Measurements from ENCODE around the gene APOD.

APOD gene

DNA sequence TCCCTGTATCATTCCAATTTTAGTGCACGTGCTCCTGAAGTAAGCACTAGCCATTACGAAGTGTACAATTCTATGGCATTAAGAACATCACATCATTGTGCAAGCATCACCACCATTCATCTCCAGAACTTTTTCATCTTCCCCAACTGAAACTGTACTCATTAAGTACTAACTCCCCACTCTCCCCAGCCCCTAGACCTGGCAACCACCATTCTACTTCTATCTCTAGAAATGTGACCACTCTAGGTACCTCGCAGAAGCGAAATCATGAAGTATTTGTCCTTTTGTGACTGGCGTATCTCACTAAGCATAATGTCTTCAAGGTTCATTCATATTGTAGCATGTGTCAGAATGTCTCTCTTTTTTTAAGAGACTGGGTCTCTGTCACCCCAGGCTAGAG, 52.1 kb downstream of the APOD start:
- no peak for DNase-seq (ENCODE audit: low read depth in 1 of 2, low spot score in 1 of 2)

DNA sequence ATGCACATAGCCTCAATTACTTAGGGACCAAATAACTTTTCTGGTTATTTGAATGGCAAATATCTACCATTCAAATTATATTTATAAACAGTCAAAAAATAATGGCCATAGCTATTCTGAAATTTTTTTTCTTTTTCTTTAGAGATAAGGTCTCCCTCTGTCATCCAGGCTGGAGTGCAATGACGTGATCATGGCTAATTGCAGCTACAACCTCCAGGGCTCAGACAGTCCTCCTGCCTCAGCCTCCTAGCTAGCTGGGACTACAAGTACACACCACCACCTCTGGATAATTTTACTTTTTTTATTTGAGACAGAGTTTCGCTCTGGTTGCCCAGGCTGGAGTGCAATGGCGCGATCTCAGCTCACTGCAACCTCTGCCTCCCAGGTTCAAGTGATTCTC, 57.2 kb downstream of the APOD start:
- DNase-seq (ENCODE audit: low read depth in 1 of 2, low spot score in 1 of 2), result no peak

GRCh38 chr3:195524171-195524896, 59.4 kb downstream of the APOD start:
- DNase-seq (ENCODE audit: low read depth in 1 of 2, low spot score in 1 of 2), result no peak

DNA sequence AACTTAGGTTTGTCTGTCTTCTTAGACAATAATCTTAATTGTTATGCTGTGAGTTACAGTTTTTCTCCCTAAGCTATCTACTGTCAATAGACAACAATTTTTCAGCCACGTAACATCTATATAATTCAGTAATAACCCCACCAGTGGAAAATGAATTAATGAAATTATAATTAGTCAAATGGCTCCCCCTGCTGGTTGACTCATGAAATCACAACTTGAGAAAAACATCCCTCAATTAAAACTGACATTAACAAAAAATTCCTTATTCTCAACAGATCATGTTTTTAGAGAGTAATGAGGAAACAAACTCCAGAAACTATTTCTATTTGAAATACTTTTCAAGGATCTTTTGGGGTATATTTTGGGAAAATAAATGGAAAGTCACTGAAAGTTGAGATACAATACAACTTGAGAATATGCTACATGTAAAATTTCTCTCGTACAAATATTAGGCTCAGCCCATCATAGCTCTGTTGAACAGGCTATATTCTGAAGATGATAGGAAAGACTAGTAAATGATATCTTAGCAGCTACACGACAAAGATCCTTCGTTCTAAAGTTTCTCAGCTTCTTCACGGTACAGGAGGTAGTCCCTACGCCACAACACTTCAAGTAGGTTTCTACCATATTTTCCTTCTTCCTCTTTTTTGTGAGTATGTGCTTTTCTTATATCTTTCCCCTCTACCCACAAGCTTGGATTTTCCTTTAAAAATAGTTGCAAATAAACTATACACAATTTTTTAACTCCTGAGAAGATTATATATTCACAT, 61.3 kb downstream of the APOD start:
- DNase-seq (ENCODE audit: low read depth in 1 of 2, low spot score in 1 of 2), result no peak

Measured in stimulated activated CD4-positive, alpha-beta T cell treated with anti-CD3 and anti-CD28 coated beads, Interleukin-15, amount 100 ng/mL, for 1 hour (primary cell).